ENCODE results near the gene POLR3H. TPM values are rescaled to one million over a fixed set of nuclear protein-coding genes. Genes with fewer than 3 reads are reported as not detected.
"Not testable (repeated sequence)": the region's sequence is repeated elsewhere in the genome, so short reads cannot be mapped to it uniquely, and the experiment has no call there.

Gene POLR3H
- total and polyA plus RNA-seq, 7 donors: 13.1 to 28.6 (median 18.4) TPM

DNA sequence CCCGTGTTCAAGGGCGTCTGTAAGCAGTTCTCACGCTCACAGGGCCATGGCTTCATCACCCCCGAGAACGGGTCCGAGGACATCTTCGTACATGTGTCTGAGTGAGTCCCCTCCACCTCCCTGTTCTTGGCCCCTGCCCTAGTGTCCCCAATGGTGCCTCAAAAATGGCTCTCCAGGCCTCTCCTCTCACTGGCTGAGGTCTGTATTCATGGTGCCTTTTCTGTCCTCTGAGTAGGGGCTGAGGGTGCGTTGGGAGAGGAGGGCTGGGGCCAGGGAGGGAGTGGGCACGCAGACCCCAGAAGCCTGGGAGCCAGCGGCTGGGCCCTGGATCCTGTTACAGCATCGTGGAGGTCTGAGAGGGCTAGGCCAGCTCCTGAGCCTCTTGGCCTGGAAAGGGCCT lies 29.4 kb upstream of the POLR3H start:
- no peak for ATAC-seq
- no peak overlapping the region for H3K27ac ChIP-seq
- no peak for DNase-seq
- H3K9me3 ChIP-seq: no peaks in the 10 kb centered on the region
- peaks cover 0 to 12% of the 10 kb centered on the region in 2 donors for H3K36me3 ChIP-seq (ENCODE audit: insufficient read depth in 1 of 2, low read depth in 1 of 2)
- WGBS, 3 donors: 76 to 81% (median 80%) methylated on average over 11 of the region's 11 CpGs
- no peak overlapping the region for H3K4me3 ChIP-seq
- no peaks in the 10 kb centered on the region for H3K27me3 ChIP-seq (ENCODE audit: insufficient read depth in 3 of 3, low read length in 2 of 3)
- intact Hi-C loops (cut with DNase I): no loop called here
- TF ChIP-seq, protein P1, sequence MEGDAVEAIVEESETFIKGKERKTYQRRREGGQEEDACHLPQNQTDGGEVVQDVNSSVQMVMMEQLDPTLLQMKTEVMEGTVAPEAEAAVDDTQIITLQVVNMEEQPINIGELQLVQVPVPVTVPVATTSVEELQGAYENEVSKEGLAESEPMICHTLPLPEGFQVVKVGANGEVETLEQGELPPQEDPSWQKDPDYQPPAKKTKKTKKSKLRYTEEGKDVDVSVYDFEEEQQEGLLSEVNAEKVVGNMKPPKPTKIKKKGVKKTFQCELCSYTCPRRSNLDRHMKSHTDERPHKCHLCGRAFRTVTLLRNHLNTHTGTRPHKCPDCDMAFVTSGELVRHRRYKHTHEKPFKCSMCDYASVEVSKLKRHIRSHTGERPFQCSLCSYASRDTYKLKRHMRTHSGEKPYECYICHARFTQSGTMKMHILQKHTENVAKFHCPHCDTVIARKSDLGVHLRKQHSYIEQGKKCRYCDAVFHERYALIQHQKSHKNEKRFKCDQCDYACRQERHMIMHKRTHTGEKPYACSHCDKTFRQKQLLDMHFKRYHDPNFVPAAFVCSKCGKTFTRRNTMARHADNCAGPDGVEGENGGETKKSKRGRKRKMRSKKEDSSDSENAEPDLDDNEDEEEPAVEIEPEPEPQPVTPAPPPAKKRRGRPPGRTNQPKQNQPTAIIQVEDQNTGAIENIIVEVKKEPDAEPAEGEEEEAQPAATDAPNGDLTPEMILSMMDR (IDR thresholded peaks at IDR 0.05): no peak
- no peaks in the 10 kb centered on the region for H3K4me1 ChIP-seq

DNA sequence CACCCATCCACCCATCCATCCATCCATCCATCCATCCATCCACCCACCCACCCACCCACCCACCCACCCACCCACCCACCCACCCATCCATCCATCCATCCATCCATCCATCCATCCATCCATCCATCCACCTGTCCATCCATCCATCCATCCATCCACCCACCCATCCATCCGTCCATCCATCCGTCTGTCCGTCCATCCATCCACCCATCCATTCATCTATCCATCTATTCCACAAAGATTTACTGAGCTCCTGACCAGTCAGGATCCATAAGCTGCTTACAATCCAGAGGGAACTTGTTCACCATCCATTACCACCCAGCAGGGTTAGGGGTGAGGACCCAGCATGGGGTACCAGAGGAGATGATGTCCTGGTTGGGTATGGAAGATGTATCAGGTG lies 28.0 kb upstream of the POLR3H start:
- H3K4me3 ChIP-seq; ATAC-seq; intact Hi-C loops (cut with DNase I); H3K9me3 ChIP-seq; H3K36me3 ChIP-seq (ENCODE audit: insufficient read depth in 1 of 2, low read depth in 1 of 2); DNase-seq; H3K4me1 ChIP-seq; H3K27me3 ChIP-seq (ENCODE audit: insufficient read depth in 3 of 3, low read length in 2 of 3); H3K27ac ChIP-seq: not testable (repeated sequence)
- WGBS, 3 donors: 91 to 99% (median 98%) methylated on average over 3 of the region's 3 CpGs

DNA sequence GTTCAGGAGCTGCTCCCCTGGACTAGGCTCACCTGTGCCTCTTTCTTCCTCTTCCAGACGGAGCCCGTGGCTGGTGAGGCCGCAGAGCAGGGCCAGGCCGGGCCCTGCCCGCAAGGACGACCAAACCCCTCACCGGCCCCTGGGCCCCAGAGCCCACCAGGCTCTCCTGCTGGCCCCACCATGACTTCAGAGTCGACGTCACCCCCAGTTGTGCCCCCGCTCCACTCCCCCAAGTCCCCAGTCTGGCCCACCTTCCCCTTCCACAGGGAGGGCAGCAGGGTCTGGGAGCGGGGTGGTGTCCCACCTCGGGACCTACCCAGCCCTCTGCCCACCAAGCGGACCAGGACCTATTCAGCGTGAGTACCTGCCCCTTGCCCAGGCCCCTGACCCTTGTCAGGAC lies 27.5 kb upstream of the POLR3H start:
- Histone ChIP-seq H3K9me3 (no peaks in the 10 kb centered on the region), H3K36me3 (ENCODE audit: insufficient read depth in 1 of 2, low read depth in 1 of 2) (peaks cover 0 to 3% of the 10 kb centered on the region in 2 donors), H3K27me3 (ENCODE audit: insufficient read depth in 3 of 3, low read length in 2 of 3) (no peaks in the 10 kb centered on the region), H3K4me3 (no peak overlapping the region), H3K4me1 (no peaks in the 10 kb centered on the region), H3K27ac (no peak overlapping the region)
- DNase-seq: no peak
- 95 to 98% (median 97%) methylated on average over 13 to 14 of the region's 14 CpGs for WGBS, 3 donors
- ATAC-seq: no peak
- TF ChIP-seq, protein P1 (IDR thresholded peaks at IDR 0.05): no peak
- intact Hi-C loops (cut with DNase I): no loop called here

DNA sequence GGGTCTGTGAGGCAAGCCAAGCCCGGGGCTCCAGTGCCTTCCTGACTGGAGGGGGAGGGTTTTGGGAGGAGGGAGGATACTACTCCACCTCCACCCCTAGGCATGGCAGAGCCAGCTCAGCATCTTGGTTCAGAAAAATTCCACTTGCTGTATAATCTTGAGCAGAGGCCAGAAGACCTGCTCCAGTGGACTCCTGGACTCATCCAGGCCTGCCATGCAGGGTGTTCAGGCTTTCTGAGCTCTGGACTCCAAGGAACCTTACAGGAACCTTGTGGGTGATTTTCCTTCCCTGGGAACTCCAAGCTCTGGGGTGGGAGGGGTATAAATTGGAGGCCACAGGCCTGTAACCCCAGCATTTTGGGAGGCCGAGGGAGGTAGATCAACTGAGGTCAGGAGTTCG lies 26.0 kb upstream of the POLR3H start:
- Histone ChIP-seq H3K27ac (no peak overlapping the region), H3K27me3 (ENCODE audit: insufficient read depth in 3 of 3, low read length in 2 of 3) (no peaks in the 10 kb centered on the region), H3K9me3 (no peaks in the 10 kb centered on the region), H3K36me3 (ENCODE audit: insufficient read depth in 1 of 2, low read depth in 1 of 2) (no peaks in the 10 kb centered on the region), H3K4me1 (peaks cover 3% of the 10 kb centered on the region), H3K4me3 (no peak overlapping the region)
- no peak for ATAC-seq
- WGBS, 3 donors: 81% methylated on average over 3 of the region's 3 CpGs
- intact Hi-C loops (cut with DNase I): no loop called here
- TF ChIP-seq, protein P1 (IDR thresholded peaks at IDR 0.05): no peak
- DNase-seq: no peak

DNA sequence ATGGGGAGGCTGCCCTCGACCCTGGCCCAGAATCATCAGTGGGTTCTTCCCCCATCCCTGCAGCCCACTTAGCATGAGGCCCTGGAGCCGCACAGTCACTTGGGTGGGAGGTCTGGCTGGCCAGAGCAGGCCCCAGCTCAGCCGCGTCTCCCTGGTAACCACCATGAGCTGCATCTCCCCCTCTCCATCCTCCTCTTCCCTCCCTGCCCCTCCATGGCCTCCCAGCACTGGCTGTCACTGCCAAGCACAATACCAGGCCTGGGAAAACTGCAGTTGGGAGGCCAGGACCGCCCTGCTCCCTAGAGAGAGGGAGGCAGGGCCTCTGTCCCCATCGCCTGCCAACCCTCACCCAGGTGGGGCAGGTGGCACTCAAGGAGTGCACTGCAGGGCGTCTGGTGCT lies 24.5 kb upstream of the POLR3H start:
- Histone ChIP-seq H3K4me1 (peaks cover 3% of the 10 kb centered on the region), H3K36me3 (ENCODE audit: insufficient read depth in 1 of 2, low read depth in 1 of 2) (no peaks in the 10 kb centered on the region), H3K27ac (no peak overlapping the region), H3K4me3 (no peak overlapping the region), H3K27me3 (ENCODE audit: insufficient read depth in 3 of 3, low read length in 2 of 3) (no peaks in the 10 kb centered on the region), H3K9me3 (no peaks in the 10 kb centered on the region)
- ATAC-seq (no peak), DNase-seq (no peak)
- WGBS, 3 donors: 79 to 86% (median 83%) methylated on average over 7 of the region's 7 CpGs
- TF ChIP-seq, protein P1 (IDR thresholded peaks at IDR 0.05): no peak
- intact Hi-C loops (cut with DNase I): no loop called here

Measured in psoas muscle (tissue), 8 donors.